DMS 273 (cell line): Measurements from ENCODE around the gene OR4M1.
"Not testable (repeated sequence)": the region's sequence is repeated elsewhere in the genome, so short reads cannot be mapped to it uniquely, and the experiment has no call there.

Experiments used
- DNase-seq: peaks from one replicate; lab custom pipeline; 2025; ENCODE audit not compliant: unreplicated experiment; lab: John Stamatoyannopoulos, UW

OR4M1 gene

GRCh38 chr14:19773204-19773603, at the start of gene OR4M1:
OR4M1 (plus strand) TSS chr14:19773504; CDS start chr14:19780323, 6,819 bp downstream.
- DNase-seq, result not testable (repeated sequence)

- no peak for DNase-seq
Observed at GRCh38 chr14:19729359-19729758, 43.9 kb upstream of the OR4M1 start.

DNA sequence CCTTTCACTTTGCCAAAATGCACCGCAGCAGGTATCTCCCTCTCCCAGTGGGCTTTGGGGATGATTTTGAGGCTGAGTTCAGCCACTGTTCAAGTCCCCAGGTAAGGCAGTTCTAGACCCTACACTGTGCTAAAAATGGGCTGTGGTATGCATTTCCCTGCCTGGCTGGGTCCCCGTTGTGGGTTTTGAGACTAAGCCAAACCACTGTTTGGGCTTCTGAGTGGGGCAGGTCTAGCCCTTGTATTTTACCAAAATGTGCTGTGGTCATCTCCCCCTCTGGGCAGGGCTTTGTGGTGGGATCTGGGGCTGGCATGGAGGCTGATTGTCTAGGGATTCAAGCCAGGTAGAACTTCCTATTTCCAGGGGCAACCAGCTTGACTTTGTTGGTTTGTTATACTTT, 43.5 kb upstream of the OR4M1 start:
- DNase-seq, result no peak

GRCh38 chr14:19733893-19734292, 39.4 kb upstream of the OR4M1 start:
- not testable (repeated sequence) for DNase-seq

DNA sequence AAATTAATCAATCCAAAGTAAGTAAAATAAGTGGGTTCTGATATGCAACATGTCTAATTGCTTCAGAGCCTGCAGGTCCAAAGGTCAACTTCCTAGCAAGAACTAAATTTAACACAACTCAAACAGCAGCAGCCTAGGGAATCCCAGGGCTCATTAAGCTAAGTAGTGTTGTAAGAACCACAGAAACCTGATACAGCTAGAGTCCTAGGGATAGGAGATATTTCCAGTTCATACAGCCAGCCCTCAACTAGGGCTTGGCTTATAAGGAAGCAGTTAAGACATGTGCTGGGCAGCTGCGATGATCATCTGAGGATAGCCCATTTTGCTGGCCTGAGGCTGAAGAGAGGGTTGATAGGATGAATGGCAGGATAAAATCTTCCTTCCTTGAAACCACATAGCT, 30.0 kb upstream of the OR4M1 start, which contains the start of gene OR4Q3:
Gene OR4Q3, plus strand, starts transcription at position 316 of the 400 bp plus-strand sequence.
- no peak for DNase-seq

- not testable (repeated sequence) for DNase-seq
Observed at GRCh38 chr14:19752316-19752715, 21.0 kb upstream of the OR4M1 start.

- no peak for DNase-seq
Observed at GRCh38 chr14:19754172-19754571, 19.1 kb upstream of the OR4M1 start.

DNA sequence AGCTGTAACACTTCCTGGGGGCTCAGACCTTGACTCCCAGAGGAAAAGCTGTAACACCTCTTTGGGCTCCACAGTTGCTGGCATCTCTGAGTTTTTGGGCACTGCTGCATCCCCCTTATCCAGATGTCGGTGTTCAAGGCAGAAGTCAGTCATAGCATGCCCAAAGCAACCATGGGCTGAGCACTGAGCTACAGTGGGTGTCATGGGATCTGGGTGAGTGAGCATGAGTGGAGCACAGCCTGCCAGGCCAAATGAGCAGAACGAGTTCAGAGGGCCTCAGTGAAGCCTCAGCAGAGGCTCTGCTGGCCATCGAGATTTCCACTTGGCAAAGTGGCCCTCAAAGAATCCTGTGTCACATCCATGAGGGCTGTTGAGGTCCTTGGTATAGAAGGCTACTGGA, 1.8 kb upstream of the OR4M1 start:
- DNase-seq, result not testable (repeated sequence)

DNA sequence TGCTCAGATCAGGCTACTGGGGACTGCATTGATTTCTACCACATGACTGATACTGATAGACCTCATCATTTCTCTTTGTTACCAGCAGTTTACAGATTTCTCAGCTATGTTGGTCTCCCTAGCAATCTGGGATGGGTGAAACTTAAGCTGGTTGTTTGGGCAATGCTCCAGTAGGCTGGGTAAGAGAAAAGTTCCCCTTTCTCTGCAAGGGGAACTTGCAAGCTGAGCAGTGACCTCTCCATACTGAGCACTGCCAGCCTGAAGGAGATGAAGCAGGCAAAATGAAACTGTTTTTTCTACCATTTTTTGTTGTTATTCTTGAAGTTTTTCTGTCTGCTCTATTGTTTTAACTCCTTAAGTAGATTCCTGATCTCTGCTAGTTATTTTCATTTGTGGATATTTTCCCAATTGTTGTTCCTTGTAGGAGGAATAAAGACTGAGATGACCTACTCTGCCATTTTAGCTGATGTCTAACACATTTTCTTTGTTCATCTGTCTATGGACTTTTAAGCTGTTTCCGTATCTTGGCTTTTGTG, 1.3 kb upstream of the OR4M1 start:
- no peak for DNase-seq

DNA sequence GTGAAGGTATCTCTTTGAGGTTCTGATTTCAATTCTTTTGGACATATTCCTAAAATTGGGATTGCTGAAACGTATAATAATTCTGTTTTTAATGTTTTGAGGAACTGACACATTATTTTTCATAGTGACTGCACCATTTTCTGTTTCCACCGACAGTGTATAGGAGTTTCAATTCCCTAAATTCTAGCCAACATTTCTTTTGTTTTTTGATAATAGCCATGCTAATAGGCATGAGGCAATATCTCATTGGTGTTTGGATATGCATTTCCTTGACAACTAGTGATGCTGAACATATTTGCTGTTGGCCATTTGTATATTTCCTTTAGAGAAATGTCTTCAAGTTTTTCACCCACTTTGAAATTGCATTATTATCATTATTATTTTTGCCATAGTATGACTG, 850 bp upstream of the OR4M1 start:
- DNase-seq, result not testable (repeated sequence)

- no peak for DNase-seq
Observed at GRCh38 chr14:19775587-19775986, 2.3 kb downstream of the OR4M1 start.

GRCh38 chr14:19785848-19786247, 12.5 kb downstream of the OR4M1 start:
- not testable (repeated sequence) for DNase-seq

DNA sequence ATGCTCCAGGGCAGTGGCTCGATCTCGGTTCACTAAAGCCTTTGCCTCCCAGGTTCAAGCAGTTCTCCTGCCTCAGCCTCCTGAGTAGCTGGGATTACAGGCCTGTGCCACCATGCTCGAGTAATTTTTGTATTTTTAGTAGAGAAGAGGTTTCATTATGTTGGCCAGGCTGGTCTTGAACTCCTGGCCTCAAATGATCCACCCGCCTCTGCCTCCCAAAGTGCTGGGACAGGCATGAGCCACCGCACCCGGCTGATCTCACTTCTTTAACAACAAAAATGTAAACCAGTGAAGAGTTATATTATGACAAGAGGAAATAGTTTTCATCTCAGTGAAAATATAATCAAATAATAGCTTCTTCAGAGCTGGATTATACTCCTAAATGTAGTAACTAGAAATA, 14.0 kb downstream of the OR4M1 start:
- not testable (repeated sequence) for DNase-seq

DNA sequence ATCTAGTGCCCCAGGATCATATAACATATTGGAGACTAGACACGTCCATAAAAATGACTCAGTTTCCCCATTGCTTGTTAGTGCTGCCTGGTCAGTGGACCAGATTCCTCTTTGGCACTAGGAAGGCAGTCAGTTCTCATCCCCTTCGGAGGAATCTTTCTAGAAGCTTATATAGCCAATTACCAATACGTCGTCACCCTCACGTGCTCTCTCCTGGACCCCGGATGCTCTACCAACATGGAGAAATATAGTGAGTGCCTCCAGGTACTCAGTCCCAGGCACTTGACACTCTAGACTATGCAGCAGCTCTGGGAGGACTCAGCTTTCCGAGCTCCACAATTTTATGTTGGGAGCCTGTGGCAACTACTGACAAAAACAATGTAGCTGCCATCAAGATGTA, 14.8 kb downstream of the OR4M1 start:
- not testable (repeated sequence) for DNase-seq

DNA sequence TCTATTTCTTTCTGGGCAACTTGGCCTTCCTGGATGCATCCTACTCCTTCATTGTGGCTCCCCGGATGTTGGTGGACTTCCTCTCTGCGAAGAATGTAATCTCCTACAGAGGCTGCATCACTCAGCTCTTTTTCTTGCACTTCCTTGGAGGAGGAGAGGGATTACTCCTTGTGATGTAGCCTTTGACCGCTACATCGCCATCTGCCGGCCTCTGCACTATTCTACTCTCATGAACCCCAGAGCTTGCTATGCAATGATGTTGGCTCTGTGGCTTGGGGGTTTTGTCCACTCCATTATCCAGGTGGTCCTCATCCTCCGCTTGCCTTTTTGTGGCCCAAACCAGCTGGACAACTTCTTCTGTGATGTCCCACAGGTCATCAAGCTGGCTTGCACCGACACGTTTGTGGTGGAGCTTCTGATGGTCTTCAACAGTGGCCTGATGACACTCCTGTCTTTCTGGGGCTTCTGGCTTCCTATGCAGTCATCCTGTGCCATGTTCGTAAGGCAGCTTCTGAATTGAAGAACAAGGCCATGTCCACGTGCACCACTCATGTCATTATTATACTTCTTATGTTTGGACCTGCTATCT, 23.3 kb downstream of the OR4M1 start:
- DNase-seq, result peak; percentile 19

DNA sequence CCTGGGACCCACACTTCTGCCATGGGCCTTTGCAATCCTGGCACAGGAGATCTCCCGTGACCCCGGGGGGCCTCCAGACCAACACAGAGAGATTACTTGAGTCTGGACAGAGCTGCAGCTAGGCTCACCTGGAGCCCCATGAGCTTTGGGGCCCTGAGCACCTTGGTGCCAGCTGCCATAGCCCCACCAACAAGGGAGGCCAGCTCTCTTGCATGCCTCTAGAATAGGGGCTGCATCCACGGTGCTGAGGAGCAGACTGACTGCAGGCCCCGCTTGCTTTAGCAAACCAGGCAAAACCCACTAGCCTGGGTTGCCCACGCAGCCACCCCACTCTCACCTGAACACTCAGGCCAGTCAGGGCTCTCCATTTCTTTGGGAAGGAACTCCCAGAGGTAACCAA, 26.6 kb downstream of the OR4M1 start:
- DNase-seq, result no peak

DNA sequence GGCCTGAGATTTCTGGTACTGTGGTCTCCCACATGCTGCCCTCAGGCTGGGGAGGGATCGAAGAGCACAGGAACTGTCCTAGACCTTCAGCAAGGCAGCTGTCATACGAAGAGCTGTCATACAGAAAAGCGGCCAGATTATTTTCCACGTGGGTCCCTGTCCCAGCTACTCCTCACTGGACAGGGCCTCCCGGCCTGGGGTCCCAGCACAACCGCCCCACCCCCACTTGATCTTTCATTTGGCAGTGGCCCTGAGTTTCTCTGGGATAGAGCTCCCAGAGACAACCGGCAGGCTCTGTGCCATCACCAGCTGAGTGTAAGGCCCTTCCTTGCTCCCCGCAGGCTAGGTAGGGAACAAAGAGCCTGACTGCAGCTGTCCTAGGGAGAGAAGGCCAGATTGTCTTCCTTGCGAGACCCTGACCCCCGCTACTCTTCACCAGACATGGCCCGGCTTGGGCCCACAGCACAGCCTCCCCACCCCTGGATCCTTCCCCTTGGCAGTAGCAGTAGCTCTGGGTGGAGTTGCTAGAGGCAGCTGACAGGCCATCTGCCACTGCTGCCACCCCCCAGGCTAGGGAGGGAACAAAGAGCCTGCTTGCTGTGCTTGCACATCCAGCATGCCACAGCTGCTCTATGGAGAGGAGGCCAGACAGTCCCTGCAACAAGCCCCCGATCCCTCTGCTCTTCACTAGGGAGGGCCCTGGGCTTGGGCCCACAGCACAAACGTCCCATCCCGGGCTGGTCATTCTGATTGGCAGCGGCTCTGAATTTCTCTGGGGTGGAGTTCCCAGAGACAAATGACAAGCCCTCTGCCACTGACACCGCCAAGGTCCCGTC, 27.2 kb downstream of the OR4M1 start:
- peak; percentile 90 for DNase-seq

GRCh38 chr14:19801118-19801464, 27.8 kb downstream of the OR4M1 start:
- no peak for DNase-seq

DNA sequence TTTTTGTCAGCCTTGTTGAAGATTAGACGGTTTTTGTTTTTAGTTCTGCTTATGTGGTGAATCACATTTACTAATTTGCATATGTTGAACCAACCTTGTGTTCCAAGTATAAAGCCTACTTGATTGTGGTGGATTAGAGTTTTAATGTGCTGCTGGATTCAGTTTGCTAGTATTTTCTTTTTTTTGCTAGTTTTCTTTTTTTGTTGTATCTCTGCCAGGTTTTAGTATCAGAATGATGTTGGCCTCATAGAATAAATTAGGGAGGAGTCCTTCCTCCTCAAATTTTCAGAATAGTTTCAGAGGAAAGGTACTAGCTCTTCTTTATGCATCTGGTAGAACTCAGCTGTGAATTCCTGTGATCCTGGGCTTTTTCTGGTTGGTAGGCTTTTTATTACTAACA, 30.2 kb downstream of the OR4M1 start, which contains the start of gene OR4N2:
Gene OR4N2, plus strand, starts transcription at position 301 of the 400 bp plus-strand sequence. CDS start 23,679 bp downstream, outside the sequence.
- DNase-seq, result not testable (repeated sequence)

DNA sequence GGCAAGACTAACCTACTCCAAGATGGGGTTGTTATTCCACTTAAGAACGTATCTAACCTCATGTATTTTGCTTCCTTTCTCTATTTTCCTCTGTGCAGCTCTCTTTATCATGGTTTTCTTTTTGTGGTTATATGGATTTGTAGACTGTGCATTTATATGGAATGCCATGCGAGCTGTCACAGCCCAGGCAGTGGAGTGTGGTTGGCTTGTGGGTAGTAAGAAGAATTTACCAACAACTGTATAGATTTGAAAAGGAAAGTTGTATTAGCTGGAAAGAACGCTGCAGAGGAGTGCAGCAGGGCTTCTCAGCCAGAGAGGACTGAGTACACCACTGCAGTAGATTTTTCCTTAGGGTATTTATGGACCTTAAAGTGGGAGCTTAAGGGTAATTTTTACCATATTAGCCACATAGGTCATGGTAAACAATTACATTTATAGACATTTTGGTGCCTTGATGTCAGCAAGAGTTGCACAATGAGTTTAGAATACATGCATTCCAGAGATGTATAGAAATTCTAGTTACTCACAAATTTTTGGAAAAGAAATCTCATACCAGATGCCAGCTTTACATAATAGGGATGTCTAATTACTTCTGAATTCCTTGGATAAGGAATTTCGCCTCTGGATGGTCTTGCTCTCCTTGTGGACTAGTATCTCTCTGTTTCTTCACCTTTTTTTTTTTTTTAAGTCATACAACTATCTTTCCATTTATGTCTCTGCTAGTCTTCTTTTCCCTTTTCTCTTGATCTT, 40.0 kb downstream of the OR4M1 start:
- not testable (repeated sequence) for DNase-seq

DNA sequence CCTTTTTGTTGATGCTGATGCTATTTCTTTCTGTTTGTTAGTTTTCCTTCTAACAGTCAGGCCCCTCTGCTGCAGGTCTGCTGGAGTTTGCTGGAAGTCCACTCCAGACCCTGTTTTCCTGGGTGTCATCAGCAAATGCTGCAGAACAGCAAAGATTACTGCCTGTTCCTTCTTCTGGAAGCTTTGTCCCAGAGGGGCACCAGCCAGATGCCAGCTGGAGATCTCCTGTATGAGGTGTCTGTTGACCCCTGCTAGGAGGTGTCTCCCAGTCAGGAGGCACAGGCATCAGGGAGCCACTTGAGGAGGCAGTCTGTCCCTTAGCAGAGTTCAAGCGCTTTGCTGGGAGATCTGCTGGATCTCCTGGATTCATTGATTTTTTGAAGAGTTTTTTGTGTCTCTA, 46.6 kb downstream of the OR4M1 start:
- not testable (repeated sequence) for DNase-seq
